Measurements from ENCODE around the gene DNAJC8.
A peak's percentile ranks its signal among the peaks of the same experiment; 100 is the strongest.

DNAJC8 gene, protein sequence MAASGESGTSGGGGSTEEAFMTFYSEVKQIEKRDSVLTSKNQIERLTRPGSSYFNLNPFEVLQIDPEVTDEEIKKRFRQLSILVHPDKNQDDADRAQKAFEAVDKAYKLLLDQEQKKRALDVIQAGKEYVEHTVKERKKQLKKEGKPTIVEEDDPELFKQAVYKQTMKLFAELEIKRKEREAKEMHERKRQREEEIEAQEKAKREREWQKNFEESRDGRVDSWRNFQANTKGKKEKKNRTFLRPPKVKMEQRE

DNA sequence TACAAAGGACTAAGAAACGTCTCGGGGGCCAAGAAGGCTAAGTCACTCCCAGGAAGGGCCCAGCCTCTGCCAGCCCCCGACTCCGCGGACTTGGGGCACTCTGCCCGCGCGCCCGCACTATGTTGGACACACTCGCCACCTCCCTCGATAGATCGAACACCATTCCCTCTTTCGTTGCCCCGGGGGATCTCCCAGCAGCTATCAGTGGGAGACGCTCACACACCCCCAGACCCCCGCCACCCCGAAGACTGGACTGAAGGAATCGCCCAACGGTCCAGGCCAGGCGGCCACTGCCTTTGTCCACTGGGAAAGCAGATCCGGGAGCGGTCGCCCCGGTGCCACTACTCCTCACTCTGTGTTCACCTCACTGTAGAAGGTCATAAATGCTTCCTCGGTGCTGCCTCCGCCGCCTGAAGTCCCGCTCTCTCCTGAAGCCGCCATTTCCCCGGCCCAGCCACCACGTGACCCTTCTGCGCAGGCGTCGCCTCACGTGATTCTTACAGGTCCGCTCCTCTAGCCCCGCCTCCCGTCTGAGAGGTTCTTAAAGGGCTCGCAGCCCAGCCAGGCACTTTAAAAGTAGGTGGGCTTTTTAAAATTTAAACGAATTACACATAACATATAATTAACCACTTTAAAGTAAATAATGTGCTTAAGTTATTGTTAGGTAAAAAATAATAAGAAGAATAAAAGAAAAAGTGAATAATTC is at the start of gene DNAJC8:
TSS of gene DNAJC8 (minus strand) at position 472 of the 706 bp plus-strand sequence. CDS start at position 441, 31 bp downstream.
- DNase-seq (ENCODE audit: low read depth in 2 of 2) = peak; percentile 88 to 94

DNA sequence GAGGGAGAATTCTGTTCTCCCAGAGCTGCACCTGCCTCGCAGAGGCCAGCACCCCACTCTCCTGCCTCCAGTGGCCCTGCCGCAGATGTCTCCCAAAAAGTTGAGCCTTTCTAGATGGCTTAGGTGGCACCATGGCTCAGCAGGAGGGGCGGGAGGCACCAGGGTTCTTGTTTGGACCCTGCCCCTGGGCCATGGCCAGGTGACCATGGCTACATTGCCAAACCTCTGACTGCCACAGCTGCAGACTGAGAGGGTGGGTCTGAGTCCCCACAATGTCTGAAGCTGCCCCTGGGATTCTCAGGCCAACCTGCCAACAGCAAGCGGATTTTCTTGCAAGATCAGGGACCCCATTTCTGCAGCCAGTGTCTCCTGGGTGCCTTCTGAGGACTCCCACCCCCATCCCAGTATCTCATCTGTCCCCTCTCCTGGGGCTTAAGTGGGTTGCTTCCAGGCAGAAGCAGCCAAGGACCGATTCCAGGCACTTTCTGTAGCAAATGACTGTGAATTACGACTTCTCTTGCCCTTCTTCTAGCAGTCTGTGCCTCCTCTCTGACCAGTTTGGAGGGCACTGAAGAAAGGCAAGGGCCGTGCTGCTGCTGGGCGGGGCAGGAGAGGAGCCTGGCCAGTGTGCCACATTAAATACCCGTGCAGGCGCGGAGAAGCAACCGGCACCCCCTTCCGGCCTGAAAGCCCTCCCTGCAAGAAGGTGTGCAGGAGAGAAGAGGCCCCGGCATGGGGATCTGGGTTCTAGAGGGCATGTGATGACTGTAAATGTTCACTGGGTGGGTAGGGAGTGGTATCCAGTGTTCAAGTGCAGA is 49.0 kb upstream of the DNAJC8 start:
- DNase-seq (ENCODE audit: low read depth in 2 of 2) = no peak

DNA sequence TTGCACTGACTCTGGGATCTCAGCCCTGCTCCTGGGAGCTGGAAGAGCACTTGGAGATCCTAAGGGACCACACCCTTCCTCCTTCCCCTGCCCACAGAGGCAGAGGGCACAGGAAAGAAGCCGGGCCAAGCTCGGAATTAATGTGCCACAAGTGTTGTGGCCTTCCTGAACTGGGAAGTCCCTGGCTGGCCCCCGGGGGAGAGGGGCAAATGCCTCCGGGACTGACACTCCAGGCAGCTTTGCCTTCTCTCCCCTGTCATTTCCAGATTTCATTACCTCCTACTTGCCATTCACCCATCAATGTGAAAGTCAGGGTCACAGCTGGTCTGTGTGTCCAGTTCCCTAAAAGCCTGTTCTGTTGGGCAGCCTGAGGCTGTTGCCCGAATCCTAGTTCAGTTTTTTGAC is 48.1 kb upstream of the DNAJC8 start:
- DNase-seq (ENCODE audit: low read depth in 2 of 2) = no peak

DNA sequence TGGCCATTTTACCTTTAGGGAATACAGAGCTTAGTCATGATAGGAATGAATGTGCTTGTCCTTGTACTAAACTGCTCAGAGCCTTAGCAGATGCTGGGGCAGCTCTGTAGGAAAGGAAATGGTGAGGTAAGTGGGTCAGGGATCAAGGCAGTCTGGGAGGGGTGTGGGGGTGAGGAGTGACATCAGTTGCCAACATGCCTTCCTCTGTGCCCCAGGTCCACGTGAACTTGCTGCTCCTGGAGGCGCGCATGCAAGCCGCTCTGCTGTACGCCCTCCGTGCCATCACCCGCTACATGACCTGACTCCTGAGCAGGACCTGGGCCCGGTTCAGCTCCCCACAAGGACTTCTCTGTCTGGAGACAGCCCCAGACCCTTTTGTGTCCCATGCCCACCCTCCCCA is 47.7 kb upstream of the DNAJC8 start:
- DNase-seq (ENCODE audit: low read depth in 2 of 2) = no peak

DNA sequence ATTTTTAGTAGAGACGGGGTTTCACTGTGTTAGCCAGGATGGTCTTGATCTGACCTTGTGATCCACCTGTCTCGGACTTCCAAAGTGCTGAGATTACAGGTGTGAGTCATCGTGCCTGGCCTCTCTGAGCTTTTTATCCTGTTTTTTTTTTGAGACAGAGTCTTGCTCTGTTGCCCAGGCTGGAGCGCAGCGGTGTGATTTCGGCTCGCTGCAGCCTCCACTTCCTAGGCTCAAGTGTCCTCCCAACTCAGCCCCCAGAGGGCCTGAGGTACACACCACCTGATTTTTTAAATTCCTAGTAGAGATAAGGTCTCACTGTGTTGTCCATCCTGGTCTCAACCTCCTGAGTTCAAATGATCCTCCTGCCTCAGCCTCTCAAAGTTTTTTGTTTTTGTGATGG is 46.9 kb upstream of the DNAJC8 start:
- no peak for DNase-seq (ENCODE audit: low read depth in 2 of 2)

DNA sequence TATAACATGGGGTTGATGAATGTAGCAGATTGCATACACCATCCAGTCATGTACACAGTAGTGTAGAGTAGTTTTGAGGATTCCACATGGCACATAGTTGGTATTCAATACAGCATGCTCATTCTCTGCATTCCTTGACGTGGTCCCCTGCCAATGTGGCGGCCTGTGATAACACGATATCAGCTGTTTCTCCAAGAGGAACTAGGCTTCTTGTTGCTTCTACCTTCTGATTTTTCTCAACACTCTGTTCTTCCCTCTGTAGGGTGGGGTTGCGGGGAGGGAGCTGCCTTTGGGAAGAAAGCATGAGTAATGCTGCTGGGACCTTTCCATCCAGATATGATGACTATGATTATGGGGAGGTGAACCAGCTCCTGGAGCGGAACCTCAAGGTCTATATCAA is 45.9 kb upstream of the DNAJC8 start:
- no peak for DNase-seq (ENCODE audit: low read depth in 2 of 2)

DNA sequence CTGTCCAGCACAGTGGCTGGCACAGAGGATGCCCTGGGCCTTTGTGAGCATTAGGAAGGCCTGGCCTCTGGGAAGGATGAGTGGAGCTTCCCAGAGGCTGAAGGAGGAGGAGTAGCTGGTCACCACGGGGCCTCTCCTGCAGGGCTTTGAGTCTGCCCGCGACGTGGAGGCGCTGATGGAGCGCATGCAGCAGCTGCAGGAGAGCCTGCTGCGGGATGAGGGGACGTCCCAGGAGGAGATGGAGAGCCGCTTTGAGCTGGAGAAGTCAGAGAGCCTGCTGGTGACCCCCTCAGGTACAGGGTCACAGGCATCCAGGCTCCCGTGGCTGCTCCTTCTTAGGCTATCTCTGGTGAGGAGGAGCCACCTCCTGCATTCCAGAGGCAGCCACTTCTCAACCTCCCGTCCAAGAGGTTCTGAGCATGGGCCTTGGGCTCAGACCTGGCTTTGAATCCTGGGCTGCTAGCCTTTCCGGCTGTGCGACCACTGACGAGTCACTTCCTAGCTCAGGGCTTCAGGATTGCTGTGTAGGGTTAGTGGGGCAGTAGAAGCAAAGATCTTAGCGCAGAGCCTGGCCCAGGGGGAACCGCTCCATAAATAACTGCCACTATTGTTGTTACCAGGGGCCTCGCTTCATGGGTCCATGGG is 40.5 kb upstream of the DNAJC8 start:
- DNase-seq (ENCODE audit: low read depth in 2 of 2) = no peak

DNA sequence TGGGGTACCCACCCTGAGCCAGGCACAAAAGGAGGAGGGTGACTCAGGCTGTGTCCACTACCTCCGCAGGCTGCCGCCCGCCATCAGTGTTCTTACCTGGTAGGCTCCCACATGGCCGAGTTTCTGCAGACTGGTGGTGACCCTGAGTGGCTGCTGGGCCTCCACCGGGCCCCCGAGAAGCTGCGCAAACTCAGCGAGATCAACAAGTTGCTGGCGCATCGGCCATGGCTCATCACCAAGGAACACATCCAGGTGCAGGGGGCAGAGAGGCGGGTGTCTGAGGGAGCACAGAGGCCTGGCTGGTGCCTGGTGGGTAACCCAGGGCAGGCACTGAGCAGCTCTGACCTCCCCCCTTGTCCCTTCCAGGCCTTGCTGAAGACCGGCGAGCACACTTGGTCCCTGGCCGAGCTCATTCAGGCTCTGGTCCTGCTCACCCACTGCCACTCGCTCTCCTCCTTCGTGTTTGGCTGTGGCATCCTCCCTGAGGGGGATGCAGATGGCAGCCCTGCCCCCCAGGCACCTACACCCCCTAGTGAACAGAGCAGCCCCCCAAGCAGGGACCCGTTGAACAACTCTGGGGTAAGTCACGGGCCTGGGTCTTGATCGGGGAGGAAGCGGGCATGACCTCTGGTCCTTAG is 39.5 kb upstream of the DNAJC8 start:
- DNase-seq (ENCODE audit: low read depth in 2 of 2) = no peak

DNA sequence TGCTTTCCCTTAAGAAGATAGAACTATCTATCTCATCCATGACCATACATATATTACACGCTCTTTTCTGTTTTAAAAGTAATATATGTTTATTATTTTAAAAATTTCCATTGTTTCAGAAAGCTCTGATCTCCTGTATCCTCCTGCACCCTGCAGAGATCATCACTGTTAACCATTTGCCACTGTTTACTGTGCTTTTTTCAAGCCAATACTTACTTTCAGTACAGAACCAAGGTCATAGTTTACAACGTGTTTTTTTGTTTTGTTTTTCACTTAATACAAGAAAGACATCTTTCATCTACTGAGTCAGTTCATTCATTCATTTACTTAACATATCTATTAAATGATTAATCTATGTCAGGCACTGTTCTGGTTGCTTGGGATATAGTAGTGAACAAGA is 36.7 kb upstream of the DNAJC8 start:
- no peak for DNase-seq (ENCODE audit: low read depth in 2 of 2)

DNA sequence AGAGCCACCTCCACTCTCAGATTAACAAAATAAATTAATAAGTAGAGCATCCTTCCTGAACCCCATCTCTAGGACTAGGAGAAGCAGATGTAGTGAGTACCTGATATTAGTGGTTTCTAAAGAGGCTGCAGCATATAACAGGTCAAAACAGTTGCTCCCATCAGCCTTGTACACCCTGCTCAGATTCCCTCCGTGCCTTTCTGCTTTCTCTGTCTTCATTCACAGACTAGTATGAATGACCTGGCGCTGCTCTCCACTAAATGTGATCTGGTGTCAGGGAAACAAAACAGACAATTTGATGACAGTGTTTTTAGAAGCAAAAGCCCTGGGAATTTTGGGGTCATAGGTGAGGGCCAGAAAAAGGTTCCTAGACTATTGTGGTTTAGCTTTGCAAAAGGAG is 34.8 kb upstream of the DNAJC8 start:
- DNase-seq (ENCODE audit: low read depth in 2 of 2) = no peak

DNA sequence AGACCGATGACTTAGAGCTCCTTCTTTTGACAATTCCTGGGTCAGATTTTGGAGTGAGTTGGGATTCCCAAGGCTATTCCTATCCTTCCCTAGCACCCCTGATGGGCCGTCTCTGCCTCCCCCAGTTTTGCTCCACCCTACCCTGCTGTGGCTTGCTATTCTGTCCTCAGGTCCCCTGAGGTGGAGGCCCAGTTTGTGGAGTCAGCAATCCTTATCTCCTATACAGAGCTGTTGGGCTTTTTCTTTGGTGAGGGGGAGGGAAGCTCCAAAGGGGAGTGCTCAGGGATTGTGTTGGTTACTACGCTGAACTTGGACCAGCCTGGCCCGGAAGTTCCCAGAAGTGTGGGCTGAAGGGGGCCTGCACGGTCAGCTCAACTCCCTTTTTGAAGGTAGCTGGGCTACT is 34.1 kb upstream of the DNAJC8 start:
- DNase-seq (ENCODE audit: low read depth in 2 of 2) = no peak

DNA sequence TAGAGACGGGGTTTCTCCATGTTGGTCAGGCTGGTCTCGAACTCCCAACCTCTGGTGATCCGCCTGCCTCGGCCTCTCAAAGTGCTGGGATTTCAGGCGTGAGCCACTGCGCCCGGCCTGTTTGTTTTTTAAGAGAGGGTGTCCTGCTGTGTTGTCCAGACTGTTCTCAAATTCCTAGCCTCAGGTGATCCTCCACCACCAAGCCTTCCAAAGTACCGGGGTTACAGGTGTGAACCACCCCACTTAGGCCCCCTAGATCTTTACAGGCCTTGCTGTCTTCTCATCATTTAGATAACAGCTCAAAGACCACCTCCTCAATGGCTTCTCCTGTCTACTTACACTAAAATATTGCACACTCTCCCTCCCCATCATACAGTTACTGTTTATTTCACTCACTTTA is 32.7 kb upstream of the DNAJC8 start:
- no peak for DNase-seq (ENCODE audit: low read depth in 2 of 2)

DNA sequence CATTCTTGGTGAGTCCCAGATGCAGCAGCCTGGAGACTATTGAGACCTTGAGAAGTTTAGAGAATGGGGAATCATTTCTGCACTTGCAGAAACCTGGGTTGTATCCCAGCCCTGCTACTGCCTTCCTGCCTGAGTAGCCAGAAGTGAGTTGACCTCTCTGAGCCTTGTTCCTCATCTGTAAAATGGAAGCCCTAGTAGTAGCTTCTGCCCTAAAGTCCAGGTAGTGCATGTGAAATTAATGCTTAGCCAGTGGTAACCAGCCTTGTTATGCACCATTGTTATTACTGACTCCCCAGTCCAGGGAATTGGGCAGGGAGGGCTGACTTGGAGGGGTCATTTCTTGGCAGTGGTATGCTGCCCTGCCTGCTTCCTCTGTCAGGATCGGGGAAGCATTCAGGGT is 32.1 kb upstream of the DNAJC8 start:
- DNase-seq (ENCODE audit: low read depth in 2 of 2) = no peak

DNA sequence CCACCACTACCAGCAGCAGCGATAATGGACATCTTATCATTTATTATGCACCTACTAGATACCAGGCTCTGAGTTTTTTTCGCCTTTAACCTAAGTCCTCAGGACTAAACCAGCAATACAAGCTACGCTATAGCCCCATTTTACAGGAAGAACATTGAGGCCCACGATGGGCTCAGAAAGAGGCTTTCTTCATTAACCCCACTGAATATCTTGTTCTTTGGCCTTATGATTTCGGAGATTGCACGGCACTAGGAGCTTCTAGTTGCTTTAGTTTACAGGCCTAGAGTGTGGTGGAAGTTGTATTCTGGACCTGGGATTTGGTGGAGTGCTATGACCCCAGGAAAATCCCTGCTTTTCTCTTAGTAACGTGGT is 28.0 kb upstream of the DNAJC8 start:
- no peak for DNase-seq (ENCODE audit: low read depth in 2 of 2)

DNA sequence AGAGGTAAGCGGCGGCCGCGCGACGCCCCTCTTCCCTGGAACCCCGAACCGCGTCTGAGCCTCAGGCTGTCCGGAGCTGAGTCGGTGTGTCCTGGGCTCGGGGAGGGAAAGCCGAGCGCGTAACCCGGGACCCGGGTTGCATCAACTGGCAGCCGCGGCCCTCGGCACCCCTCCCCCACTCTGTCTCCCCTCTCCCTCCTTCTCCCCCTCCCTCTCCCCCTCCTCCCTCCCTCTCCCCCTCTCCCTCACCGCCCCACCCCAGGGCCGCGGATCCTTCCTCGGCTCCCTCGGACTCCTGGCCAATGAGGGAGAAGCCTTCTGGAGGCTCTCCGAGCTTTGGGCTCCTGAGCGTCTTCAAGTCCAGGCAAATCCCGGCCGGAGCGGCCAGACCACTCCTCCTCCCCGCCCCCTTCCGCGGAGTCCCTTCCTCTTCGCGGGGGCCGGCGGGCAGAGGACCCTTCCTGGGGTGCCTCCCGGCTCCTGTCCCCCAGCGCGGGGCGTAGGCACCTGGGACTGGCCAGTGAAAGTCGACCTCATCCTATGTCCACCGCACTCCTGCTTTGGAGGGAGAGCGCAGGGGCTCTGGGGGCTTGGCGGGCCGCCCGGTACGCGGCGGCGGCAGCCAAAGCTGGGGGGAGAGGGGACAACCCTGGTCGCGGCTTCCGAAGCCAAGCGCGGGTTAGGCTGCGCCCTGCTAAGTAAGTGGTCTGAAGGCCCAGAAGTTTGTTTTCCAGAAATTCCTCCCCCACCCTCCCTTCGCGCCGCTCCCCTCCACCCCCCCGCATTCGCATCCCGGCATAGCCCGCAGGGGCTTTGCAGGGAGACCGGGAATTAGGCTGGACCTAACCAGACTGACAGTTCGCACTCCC is 27.3 kb upstream of the DNAJC8 start:
- no peak for DNase-seq (ENCODE audit: low read depth in 2 of 2)

DNA sequence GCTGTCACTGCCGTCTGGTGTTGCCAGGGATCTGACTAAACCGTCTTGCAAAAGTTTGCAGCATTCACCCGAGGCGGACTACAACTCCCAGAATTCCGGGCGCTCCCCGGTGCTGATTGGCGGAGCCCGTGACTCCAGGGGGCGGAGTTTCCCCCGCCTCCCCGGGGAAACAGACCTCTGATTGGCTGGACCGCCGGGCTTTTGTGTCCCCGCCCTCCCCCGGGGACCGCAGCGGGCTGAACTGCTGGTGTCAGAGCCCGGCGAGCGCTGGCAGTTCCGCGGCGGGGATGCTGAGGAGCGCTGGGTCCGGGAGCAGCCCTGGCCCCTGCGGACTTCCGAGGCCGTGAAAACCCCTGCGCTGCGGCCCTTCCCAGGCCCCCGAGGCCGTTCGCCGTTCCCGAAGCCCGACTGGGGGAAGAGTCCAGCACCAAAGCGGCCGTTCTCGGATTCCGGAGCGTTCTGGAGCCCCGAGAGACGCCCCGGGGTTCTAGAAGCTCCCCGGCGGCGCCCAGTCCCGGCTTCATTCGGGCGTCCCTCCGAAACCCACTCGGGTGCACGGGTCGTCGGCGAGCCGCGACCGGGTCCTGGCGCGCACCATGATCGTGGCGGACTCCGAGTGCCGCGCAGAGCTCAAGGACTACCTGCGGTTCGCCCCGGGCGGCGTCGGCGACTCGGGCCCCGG is 26.6 kb upstream of the DNAJC8 start, which contains the start of gene SESN2:
TSS of gene SESN2 (plus strand) at position 267 of the 682 bp plus-strand sequence. CDS start at position 597, 330 bp downstream.
- peak; percentile 97 to 98 for DNase-seq (ENCODE audit: low read depth in 2 of 2)

DNA sequence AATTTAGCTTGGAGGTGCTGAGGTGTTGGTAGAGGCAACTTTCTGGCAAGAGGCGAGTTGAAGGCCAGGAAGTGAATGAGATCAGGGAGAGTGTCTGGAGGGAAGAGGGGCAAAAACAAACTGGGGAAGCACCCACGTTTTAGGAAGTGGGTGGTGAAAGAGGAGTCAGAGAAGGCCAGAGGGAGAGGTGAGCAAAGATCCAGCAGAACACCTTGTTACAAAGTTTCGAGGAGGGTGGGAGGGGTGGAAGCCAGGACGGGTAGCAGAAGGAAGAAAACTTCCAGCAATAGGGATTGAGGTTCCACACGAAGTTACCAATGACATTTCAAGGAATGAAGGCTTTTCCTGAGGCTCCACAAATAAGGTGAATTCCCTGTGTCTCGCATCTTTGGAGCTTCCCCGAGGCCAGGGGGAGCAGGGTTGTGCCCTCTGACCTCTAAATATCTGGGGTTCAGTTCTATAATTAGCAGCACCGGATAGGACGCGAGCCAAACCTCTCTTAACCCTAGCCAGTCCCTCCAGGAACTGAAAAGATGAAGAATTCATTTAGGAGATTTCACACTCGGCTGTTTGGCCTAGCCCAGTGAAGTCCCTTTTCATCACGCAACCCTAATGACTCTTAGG is 25.9 kb upstream of the DNAJC8 start:
- no peak for DNase-seq (ENCODE audit: low read depth in 2 of 2)

DNA sequence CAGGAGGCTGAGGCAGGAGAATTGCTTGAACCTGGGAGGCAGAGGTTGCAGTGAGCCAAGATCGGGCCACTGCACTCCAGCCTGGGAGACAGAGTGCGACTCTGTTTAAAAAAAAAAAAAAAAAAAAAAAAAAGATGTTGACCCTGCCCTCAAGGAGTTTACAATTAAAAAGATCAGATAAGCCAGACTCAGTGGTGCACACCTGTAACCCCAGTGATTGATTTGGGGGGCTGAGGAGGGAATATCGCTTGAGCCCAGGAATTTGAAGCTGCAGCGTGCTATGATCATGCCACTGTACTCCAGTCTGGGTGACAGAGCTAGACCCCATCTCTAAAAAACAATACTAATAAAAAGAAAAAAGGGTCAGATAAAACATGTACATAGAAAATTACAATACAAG is 24.9 kb upstream of the DNAJC8 start:
- no peak for DNase-seq (ENCODE audit: low read depth in 2 of 2)

DNA sequence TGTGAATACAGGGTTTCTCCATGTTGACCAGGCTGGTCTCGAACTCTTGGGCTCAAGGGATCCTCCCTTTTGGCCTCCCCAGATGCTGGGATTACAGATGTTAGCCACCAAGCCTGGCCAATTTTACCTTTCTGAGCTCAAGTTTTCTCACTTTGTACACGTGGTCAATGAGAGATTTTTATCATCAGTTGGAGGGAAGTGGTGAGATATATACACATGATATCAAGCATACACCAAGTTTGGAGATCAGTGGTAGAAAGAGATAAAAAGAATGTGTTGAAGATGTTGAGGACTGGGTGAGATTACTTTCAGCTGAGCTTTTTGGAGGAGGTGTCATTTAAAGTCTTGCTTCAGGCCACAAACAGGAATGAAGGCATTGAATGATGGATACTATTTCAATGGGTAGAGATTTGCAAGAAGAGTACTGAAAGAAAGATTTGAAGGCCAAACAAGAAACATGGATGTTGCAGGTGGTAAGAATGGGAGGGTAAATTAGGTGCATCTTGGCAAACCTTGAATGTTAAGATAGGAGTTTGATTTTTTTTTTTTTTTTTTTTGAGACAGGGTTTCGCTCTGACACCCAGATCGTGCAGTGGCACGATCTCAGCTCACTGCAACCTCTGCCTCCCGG is 23.5 kb upstream of the DNAJC8 start:
- no peak for DNase-seq (ENCODE audit: low read depth in 2 of 2)

All from stimulated activated CD8-positive, alpha-beta memory T cell treated with anti-CD3 and anti-CD28 coated beads, Interleukin-2, amount 100 ng/mL, for 1 hour (primary cell).